ENCODE measurements around the gene APOL4.
"Not testable (repeated sequence)": the region's sequence is repeated elsewhere in the genome, so short reads cannot be mapped to it uniquely, and the experiment has no call there.

The APOL4 gene

DNA sequence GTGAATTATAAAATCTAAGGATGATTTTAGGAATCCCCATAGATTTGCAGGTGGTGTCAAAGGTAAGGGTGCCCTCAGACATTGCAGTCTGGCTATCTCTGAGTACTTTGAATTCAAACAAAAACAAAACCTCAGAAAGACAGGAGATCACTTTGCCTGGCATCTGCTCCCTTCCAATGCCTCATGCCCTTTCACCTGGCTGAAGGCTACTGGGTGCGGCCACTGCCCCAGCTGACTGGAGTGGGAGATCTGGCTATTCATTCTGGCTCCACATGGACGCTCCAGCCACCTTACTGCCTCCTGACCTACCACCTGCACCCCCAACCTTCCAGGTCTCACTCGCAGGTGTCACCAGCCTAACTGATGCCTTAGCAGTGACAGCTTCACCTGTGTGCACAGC, 28.0 kb upstream of the APOL4 start:
- DNase-seq, result not testable (repeated sequence)

DNA sequence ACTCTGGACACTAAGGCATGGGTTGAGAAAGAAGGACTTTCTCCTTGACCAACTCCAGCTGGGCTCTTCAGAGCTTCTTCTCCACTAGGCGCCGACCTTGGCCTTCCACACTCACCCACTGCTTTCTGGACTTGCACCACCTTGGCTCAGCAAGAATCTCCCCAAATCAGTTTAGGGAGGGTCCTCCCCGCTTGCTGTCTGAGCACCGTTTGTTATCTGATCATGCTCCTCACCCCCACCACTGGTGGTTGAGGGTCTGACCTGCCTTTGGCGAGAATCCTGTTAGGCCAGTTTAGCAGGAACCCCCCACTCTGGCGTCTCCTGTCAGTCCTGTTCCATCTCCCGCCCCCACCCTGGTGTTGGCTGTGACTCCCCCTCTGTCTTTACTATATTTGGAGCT, 27.3 kb upstream of the APOL4 start:
- no peak for DNase-seq

DNA sequence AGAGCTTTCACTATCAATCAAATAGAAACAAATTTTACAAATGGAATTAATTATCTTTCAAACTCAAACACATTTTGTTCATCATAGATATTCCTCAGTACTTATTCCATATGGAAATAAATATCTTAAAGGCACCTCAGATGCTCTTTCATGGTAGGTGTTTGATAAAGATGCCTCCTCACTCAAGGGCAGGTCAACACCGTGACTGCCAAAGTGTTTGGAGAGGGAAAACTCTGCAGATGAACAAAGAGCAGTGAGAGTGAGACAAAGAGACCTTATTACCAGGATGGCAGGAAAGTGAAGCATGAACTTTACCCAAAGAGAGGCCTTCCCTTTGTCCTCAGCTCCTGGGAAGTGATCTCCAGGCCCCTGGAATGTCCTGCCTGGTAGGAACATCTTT, 26.8 kb upstream of the APOL4 start:
- DNase-seq, result not testable (repeated sequence)

DNA sequence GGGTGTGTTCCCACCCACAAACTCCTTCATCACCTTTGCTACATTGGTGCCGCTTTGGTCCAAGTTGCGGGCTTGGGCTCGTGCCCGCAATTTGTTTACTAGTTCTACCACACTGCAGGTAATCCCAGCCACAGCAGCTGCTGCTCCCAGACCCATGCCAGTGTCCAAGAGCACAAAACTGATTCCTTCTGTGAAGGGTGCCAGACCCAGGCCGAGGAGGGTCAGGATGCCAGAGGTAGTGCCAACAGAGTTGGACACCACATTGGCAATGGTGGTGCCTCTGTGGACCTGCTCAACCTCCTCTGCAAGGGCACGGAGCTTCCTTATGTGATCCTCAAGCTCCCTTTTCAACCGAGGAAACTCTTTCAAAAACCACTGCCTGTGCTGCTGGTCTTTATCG, 26.2 kb upstream of the APOL4 start:
- DNase-seq, result no peak

DNA sequence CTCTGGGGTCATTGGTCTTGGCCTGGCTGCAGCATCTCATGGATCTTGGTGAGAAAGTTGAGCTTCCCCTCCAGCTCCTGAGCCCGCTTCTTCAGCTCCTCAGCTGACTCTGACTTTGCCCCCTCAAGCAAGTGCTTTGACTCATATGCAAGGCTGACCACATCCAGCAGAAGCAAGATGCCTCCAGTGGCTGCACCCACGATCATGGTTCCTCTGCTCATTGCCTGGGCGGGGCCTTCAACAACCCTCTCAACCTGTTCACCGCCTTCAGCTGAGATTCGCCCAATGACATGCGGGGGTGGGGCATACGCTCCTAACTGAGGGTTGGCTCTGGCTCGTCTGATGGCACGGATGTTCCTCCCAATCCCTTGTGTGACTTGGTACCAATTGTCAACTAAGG, 25.8 kb upstream of the APOL4 start:
- DNase-seq, result no peak

DNA sequence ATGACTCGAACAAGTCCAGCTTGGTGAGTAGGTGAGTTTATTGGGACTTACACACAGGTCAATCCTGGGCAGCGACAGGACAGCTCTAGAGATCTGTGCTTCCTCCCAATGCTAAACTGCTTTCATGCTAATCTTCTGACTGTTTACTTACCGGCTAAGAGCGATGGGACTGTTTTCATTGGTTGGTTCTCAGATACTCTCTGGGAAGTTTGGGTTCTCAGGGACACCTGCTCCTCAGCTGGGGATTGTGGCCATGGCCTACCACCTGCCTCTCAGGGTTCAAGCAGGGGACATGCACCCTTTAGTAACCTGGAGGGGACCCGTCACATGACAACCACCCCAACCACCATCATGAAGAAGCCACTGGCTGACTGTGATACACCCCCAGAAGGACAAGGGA, 24.6 kb upstream of the APOL4 start:
- DNase-seq, result no peak

DNA sequence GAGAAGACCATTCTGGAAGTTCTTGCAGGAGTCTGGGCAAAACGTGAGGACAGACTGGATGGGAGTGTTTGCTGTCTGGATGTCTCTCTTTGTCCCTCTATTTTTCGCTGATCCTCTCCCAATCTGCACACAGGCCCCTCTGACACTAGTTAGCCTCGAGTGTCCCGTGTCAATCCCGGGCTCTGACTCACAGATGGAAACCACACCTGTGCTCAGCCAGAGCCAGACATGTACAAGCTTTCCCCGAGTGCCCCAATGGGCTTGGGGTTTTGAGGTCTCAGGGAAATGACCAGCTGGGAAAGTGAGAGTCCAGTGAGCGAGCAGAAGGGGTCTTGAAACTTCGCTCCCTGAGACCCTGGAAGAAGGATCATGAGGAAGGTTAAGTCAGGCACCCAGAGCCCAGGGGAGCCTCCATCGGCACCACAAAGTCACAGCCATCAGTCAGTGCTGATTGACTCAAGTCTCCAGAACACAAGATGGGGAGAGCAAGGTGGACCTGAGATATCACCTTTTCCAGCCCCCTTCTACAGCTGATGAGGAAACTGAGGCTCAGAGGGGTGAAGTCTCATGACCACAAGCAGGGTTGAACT, 23.8 kb upstream of the APOL4 start:
- DNase-seq, result no peak

DNA sequence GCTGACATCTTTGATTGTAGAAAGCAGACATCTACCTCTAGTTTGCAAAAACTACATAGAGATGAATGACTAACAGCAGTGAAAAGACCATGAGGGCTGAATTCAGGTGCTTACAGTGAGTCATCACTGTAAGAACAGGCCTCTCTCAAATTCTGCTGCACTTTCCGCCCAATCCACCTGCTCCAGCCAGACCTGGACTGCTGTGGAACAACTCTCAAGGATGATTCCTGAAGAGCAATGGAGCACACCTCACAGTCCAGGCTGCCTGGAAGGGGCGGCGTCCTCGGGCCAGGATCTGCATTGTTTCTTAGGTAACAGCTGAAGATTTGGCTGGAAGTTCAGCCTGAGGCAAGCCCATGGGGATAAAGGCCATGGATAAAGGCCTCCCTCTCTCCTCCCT, 22.6 kb upstream of the APOL4 start:
- no peak for DNase-seq

DNA sequence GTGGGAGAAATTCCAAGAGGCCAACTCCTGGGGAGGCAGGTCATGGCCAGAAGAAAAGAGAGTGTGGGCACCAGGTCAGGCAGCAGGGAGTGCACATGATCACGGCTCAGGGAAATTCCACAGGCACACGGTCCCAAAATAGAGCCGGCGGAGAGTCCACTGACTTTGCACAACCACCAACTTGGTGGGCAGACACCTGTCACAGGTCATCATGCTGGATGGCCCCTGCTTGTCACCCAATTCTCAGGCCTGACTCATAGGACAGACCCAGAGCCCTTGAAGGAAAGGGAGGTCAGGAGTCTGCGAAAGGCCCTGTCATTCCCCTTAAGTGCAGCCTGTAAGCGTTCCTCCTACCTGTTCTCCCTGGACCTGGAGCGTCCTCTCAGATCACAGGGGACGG, 21.9 kb upstream of the APOL4 start:
- DNase-seq, result no peak

DNA sequence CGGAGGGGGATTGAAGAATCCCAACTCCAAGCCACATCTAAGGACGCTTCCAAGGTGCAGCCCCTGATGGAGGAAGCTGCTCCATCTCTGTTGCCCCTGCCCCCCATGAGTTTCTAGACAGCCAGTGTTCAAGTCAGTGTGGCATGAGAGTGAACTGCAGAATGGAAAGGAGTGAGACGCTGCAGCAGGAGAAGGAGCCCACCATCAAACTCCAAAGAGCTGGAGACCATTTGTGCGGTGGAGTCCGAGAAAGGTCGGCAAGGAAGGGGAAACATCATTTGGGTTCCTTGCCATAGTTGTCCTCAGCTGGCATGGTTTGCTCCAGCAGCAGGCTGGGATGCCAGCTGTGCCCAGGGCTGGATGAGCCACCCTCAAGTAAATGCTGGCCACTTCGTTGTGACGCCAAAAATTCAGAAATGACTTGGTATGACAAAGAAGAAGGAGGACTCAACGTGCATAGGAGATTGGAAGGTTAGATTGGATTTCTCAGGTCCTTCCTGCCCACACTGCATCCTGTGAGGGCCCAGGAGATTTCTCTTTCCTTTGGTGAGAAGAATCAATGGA, 21.4 kb upstream of the APOL4 start:
- DNase-seq, result no peak

DNA sequence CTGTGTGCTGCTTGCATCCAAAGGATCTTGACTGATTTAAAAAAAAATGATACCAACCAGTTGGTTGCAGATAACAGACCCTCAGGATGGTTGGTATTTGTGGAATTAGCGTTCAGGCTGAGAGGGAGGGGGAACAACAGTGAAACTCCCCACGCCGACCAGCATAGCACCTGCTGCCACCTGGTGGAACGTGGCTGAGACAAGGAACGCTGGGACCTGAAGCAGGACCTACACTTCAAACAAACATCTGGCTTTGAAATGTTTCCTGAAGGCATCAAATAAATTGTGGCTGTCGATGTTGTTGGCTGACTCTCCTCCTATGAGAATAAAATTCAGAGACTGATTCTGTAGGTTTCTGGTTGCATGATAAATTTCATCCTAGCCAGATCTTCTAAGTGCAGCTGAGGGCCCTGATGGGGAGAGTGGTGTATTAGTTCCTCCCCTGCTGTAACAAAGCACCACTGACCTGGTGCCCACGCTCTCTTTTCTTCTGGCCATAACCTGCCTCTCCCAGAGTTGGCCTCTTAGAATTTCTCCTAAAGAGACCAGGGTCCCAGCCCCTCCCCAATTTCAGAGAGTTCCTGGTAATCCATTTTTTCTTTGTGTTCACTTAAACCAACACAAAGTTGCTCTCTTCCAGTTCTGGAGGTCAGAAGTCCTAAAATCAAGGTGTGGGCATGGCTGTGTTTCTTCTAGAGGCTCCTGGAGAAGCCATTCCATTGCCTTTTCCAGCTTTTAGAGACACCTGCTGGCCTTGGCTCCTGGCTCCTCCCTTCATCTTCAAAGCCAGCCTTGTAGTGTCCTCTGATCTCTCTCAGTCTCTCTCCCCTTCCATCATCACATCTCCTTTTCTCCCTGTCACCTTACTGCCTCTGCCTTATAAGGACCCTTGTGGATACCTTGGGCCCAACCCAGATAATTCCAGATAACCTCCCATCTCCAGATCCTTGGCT, 20.5 kb upstream of the APOL4 start:
- DNase-seq, result peak in 1 of 2 experiments; percentile 25

DNA sequence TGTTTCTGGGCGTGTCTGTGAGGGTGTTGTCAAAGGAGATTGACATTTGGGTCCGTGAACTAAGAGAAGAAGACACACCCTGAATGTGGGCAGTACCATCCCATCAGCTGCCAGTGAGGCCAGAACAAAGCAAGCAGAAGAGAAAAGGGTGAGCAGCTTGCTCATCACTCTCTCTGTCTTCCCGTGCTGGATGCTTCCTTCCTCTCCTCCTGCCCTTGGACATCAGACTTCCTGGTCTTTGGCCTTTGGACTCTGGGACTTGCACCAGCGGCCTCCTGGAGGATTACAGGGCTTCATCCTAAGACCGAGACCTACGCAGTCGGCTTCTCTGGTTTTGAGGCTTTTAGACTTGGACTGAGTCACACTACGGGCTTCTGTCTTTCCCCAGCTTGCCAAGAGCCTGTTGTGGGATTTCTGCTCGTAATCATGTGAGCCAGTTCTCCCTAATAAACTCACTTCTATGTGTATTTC, 18.9 kb upstream of the APOL4 start:
- peak in 1 of 2 experiments; percentile 6 for DNase-seq

DNA sequence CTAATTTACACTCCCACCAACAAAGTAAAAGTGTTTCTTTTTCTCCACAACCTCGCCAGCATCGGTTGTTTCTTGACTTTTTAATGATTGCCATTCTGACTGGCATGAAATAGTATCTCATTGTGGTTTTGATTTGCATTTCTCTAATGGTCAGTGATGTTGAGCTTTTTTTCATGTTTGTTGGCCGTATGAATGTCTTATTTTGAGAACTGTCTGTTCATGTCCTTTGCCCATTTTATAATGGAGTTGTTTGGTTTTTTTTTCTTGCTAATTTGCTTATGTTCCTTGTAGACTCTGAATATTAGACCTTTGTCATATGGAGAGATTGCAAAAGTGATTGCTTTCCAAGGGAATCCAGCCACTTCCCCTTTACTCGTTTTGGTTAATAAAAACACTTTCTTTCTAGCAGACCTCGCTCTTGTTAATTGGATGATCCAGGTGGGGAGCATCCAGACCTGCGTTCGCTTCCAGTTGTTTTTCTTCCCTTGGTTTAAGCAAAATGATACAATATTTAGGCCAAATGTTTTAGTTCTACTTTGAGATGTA, 17.1 kb upstream of the APOL4 start:
- no peak for DNase-seq

DNA sequence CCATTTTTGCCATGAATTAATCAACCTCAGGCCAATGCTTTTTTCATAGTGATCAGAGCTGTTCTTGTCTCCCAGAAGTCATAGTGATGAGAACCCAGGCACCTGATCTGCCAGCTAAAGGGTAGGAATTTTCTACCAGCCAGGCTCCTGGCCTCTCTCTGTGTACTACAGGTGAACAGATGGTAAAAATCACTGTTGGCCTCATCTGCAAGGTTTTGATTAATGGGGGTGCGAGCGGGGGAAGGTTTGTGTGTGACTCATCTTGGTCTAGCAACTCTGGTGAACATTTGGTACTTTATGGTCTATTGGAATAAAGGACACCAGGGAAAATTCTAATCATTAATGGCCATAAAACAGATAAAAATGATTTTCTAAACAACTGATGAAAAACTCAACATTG, 14.4 kb upstream of the APOL4 start:
- DNase-seq, result no peak

DNA sequence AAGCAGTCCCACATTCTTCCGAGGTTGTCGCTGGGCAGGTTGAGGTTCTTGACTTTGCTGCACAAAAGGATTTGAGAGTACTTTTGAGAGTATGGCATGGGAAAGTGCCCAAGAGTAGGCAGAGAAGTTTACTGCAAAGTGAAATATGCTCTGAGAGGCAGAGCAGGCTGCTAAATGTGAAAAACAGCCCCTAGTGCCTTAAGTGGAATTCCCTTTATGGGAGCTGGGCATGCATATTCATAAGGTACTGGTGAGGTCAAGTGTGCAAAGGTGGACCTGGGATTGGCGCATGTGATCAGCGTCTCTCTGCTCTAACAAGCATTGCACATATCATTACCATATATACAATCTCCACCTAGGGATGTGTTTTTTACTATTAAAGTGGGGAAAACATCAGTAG, 12.0 kb upstream of the APOL4 start:
- DNase-seq, result no peak

DNA sequence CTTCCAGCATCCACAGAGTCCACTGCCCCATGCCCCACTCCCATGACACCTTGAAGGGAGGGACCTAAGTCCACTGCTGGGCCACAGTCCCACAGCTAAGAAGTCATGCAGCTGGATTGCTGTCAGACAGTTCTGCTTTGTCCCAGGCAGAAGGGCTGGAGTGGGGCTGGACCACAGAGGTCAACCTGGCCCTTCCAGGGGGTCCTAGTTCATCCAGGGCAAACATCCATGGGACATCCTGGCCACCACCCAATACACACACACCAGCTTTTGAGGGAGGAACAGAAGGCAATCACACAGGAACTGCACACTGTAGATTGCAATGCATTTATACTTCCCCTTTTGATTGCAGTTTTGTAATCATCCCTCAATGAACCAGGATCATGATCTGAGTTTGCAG, 11.3 kb upstream of the APOL4 start:
- no peak for DNase-seq

DNA sequence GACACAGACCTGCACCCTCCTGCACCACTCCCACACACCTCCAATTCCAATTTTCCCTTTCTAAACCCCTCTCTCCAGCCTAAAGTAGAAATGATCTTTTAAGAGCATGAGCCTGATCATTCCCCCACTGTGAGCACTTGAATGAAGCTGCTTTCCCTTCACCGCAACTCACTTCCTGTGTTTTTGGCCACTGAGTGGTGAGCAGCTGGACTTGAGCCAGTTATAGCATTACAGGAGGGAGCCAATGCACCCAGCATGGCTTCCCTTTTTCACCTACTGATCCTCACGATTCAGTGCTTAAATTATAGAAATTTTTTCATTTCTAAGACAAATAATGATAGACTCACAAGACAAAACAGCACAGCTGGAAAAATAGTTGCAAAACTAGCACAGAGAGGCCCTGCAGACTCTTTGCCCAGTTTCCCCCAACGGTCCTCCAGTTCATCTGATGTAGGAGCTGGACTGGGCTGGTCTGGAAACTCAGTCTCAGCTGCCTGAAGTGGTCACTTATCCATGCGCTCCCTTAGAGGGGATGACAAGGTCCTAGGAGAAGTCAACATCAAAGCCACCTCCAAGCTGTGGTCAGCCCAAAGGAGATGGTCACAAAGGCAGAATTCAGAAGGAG, 9.7 kb upstream of the APOL4 start:
- no peak for DNase-seq

DNA sequence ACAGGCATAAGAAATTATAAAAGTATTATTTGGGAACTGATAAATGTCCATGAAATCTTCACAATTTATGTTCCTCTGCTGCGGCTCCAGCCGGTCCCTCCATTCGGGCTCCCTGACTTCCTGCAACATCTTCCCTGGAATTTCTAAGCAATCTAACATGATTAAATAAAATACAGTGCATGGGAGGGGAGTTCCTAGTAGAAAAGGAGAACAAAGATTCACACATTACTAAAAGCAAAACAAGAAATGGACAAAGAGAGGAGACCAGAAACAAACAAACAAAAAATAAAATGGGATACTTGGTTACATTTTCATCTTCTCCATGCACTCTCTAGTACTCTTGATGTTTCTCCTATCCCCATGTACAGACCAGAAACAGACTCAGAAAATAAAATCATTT, 8.6 kb upstream of the APOL4 start:
- DNase-seq, result no peak

DNA sequence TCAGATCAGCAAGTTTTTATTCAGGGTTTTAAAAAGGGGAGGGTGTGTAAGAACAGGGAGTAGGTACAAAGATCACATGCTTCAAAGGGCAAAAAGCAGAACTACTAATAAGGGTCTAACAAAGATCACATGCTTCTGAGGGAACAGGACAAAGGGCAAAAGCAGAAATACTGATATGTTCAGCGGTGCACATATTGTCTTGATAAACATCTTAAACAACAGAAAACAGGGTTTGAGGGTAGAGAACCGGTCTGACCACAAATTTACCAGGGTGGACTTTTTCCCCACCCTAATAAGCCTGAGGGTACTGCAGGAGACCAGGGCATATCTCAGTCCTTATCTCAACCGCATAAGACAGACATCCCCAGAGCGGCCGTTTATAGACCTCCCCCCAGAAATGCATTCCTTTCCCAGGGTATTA, 7.9 kb upstream of the APOL4 start:
- DNase-seq, result not testable (repeated sequence)

DNA sequence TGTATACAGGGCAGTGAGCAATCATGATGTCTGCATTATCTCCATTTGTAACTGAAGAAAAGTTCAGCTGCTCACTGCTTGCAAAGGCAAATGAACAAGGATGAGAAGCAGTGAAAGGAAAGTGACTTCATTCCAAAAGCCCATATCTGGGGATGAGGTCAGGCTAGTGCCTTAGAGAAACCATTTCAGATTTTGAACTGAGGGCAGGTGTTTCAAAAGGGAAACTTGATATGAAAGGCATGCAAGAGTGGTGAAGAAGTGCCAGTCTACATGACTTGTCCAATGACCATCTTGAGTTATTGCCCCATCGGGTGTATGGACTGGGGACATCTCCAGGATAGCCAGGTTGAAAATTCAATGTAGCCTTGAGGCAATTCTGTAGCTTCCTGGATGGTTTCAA, 7.3 kb upstream of the APOL4 start:
- DNase-seq, result no peak

DNA sequence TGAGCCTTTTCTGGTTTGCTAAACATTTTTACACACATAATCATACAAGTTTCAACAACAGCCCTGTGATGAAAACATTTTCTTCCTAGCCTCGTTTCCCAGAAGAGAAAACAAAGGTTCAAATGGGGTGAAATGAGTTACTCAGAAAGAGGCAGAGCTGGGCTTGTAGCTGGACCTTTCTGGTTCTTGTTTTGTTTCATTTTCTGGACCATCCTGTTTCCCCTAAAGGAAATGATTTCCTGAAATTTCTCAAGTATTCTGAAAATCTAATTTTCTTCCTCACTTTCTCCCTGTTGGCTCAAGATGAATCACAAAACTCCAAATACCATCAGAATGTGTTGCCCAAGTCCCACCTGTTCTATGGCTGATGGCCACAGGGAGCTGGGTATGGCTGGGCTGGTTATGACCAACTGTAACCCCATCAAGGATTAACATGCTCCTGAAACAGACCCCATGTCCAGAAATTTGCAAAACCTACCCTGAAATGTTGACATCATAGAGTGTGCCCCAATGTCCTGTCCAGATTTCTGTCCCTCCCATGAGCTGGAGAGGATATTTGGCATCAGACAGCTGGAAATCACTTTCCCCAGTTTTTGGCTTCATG, 6.7 kb upstream of the APOL4 start:
- DNase-seq, result no peak

DNA sequence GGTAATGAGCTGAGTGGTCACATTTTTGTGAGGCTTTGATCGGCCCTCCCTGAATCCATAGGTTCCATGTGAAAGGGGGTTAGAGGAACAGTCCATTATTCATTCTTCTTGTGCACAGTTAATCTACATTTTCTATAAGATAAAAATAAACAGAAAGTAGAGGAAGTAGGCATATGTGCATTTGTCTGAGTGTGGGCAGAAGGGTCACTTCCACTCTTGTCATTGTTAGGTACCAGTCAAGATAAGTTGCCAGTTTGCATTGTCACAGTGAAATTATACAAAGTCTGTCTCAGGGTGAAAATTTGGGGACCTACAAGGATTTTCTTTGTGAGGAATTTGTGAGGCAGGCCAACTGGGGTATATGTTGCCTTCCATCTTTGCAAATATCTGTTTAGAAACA, 4.6 kb upstream of the APOL4 start:
- no peak for DNase-seq

DNA sequence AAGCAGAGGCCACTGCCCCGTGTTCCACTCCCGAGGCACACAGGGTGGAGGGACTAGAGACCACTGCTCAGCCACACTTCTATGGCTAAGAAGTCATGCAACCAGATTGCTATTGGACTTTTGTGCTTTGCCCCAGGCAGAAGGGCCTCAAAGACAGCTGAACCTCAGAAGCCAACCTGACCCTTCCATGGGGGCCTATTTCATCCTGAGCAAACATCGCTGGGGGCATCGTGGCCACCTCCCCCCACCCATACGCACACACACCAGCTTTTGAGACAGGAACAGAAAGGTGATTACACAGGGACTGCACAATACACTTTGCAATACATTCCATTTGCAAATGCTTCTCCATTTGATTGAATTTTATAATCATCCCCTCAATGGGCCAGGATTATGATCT, 4.0 kb upstream of the APOL4 start:
- DNase-seq, result not testable (repeated sequence)
